K562 (cell line): ENCODE data around the gene TRIM14. TPM values are rescaled to one million over a fixed set of nuclear protein-coding genes. Genes with fewer than 3 reads are reported as not detected.
A peak's percentile ranks its signal among the peaks of the same experiment; 100 is the strongest.

ENCODE experiments used
- CHD4 ChIP-seq: fragments of 200-600 bp; sonication (generic); IDR thresholded peaks from 3 replicates; pipeline ENCODE4 v1.6.1; 2012; ENCODE audit warnings: low read depth, mild to moderate bottlenecking, mixed read lengths, low read length, inconsistent platforms; ENCODE audit not compliant: insufficient read depth, insufficient replicate concordance, poor library complexity, severe bottlenecking
- CREB3 ChIP-seq: fragments of 450-650 bp; conservative IDR thresholded peaks from 2 replicates; pipeline ENCODE4 v1.6.1; 2016; ENCODE audit warnings: missing genetic modification characterization, low read depth, mild to moderate bottlenecking, missing compliant biosample characterization, moderate library complexity
- CUX1 ChIP-seq: fragments of 200-800 bp; sonication (Bioruptor generic); IDR thresholded peaks from 2 replicates; pipeline ENCODE4 v1.6.1; 2016; ENCODE audit warnings: missing genetic modification characterization, missing compliant biosample characterization
- EP400 ChIP-seq: fragments of 450-650 bp; IDR thresholded peaks from 2 replicates; pipeline ENCODE4 v1.6.1; 2017; ENCODE audit warnings: antibody characterized with exemption, mild to moderate bottlenecking, moderate library complexity
- NEUROD1 ChIP-seq: fragments of 150-350 bp; IDR thresholded peaks from 2 replicates; pipeline ENCODE4 v1.6.1; 2014; ENCODE audit warnings: borderline replicate concordance, low read length, low read depth; ENCODE audit not compliant: partially characterized antibody
- PATZ1 ChIP-seq: fragments of 250-450 bp; sonication (Bioruptor Pico); IDR thresholded peaks from 2 replicates; pipeline ENCODE4 v1.5.0; 2020; ENCODE audit warnings: mild to moderate bottlenecking, borderline replicate concordance
- PHF21A ChIP-seq: fragments of 450-650 bp; IDR thresholded peaks from 2 replicates; pipeline ENCODE4 v1.6.1; 2017; ENCODE audit warnings: low read depth, borderline replicate concordance
- POLR3A ChIP-seq: IDR thresholded peaks from 2 replicates; pipeline ENCODE4 v1.6.1; 2011; ENCODE audit warnings: borderline replicate concordance, mild to moderate bottlenecking, moderate library complexity; ENCODE audit not compliant: insufficient read length, insufficient read depth; ENCODE audit errors: extremely low read depth
- SIX5 ChIP-seq, 2 experiments: IDR thresholded peaks; 2 replicates each; pipeline ENCODE4 v1.6.1; 2011; ENCODE audit warnings: low read length in 2 of 2, borderline replicate concordance in 1 of 2, low read depth in 1 of 2, mild to moderate bottlenecking in 1 of 2, moderate library complexity in 1 of 2; ENCODE audit not compliant: insufficient read depth in 1 of 2
- SMC3 ChIP-seq: conservative IDR thresholded peaks from 2 replicates; pipeline ENCODE4 v1.6.1; 2011; ENCODE audit warnings: low read depth, low read length, improper control_type of control experiment; ENCODE audit not compliant: insufficient read depth
- SPI1 ChIP-seq: IDR thresholded peaks from 2 replicates; pipeline ENCODE4 v1.6.1; 2011; ENCODE audit warnings: low read depth, low read length, control low read depth, borderline replicate concordance
- STAG1 ChIP-seq: sonication (generic); formaldehyde crosslinking; IDR thresholded peaks from 2 replicates; pipeline ENCODE4 v1.5.0; 2020; ENCODE audit warnings: missing genetic modification reagents, borderline replicate concordance
- TEAD2 ChIP-seq: fragments of 450-650 bp; IDR thresholded peaks from 2 replicates; pipeline ENCODE4 v1.6.1; 2016; ENCODE audit warnings: missing genetic modification characterization, control low read depth, missing compliant biosample characterization
- ZBTB17 ChIP-seq: fragments of 450-650 bp; formaldehyde crosslinking; IDR thresholded peaks from 2 replicates; pipeline ENCODE4 v1.4.0; 2020; ENCODE audit warnings: mild to moderate bottlenecking
- ZNF121 ChIP-seq: sonication (generic); formaldehyde crosslinking; conservative IDR thresholded peaks from 2 replicates; pipeline ENCODE4 v1.8.0; 2022; ENCODE audit warnings: missing genetic modification reagents
- ZNF324 ChIP-seq: fragments of 250-450 bp; sonication (Bioruptor Pico); IDR thresholded peaks from 2 replicates; pipeline ENCODE4 v1.4.0; 2020; ENCODE audit warnings: mild to moderate bottlenecking
- ZNF507 ChIP-seq: conservative IDR thresholded peaks from 2 replicates; pipeline ENCODE4 v1.6.1; 2017; ENCODE audit warnings: missing genetic modification characterization, missing compliant biosample characterization
- polyA plus RNA-seq, 8 experiments: library from polyadenylated mRNA; depleted of rRNA in 4 of 8; stranded (reverse) in 5 of 8; unstranded in 3 of 8; fragments of >200 nt; fragmentation: Nextera tagmentation in 2 of 8; fragmentation: Illumina TruSeq in 1 of 8; extraction: Ambion mirVana in 2 of 8; extraction: Trizol in 1 of 8; gene quantifications; 2 replicates each; pipeline versions ENCODE4 v1.2.1 to v1.2.3, GENCODE V29; 2011 to 2014; ENCODE audit warnings: inconsistent platforms in 1 of 8, missing spikeins in 1 of 8
- total RNA-seq, 7 experiments: library from RNA; depleted of rRNA in 6 of 7; stranded (reverse); fragments of >200 nt in 6 of 7; fragmentation: Illumina TruSeq in 2 of 7; extraction: Trizol in 2 of 7; gene quantifications; 2 replicates each; pipeline versions ENCODE4 v1.2.1 to v1.2.3, GENCODE V29; 2011 to 2021; ENCODE audit warnings: low replicate concordance in 1 of 7

TRIM14 gene
- total and polyA plus RNA-seq, 9 of the 15 experiments (the other 6 are each of a cell fraction or from before 2014, with no cell fraction given): 7.6 to 41.0 (median 17.9) TPM

DNA sequence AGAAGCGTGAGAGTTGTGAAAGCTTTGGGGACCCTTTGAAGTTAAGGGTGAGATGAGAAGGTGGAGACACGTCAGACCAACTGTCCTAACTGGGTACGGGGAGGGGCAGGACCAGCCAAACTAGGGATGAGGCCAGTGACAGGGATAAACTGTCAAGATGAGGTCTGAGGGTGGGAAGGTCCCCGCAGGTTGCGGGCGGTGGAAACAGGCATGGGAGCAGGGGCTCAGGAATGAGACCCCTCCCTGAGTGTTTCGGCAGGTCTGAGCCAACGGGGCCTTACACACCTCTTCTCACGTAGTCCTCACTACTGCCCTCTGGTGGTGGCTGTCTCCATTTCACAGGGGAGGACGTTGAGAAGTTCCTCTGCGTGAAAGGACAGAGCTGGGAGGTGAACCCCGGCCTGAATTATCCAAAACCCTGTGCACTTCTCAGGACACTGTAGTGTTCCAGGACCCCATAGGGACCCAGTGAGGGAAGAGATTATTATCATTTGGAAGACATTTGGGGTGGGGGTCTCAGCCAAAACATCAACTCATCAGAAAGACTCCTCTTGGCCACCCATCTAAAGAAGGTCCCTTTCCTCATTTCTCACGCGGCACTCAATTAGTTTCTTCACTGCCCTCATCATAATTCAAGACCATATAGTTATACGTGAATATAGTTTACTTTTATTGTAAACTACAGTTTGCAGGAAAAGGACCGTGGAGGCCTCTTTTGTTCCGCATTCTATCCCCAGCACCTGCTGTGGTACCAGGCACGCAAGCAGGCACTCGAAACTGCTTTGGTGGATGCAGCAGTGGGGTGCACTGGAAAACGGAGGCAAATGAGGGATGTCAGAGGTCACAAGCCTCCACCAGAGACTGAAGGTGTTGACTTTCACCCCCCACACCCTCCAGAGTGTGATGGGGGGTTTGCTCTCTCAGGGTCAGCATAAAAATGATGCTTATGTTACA, 84.2 kb downstream of the TRIM14 start (continued):
- TF ChIP-seq STAG1 (CRISPR knock-in tag) (0 out of 2 replicates have a peak, but pooled peaks have one; percentile 28), CREB3 (tag) (no peak), ZBTB17 (no peak), NEUROD1 (no peak), CHD4 (no peak), ZNF121 (CRISPR knock-in tag) (no peak), SIX5 (IDR thresholded peaks at IDR 0.05; ENCODE audit: borderline replicate concordance in 1 of 2, insufficient read depth in 1 of 2, low read depth in 1 of 2, low read length in 2 of 2) (no peak), ZNF507 (tag) (no peak), EP400 (no peak), PHF21A (no peak), PATZ1 (CRISPR knock-in tag) (no peak), POLR3A (no peak), ZNF324 (CRISPR knock-in tag) (no peak), SMC3 (peak; percentile 75), CUX1 (CRISPR knock-in tag) (no peak), TEAD2 (no peak), SPI1 (peak; percentile 41; the same call in 1 of the 2 replicates)
